ENCODE results near the gene RRBP1. TPM values are rescaled to one million over a fixed set of nuclear protein-coding genes. Genes with fewer than 3 reads are reported as not detected.
A peak's percentile ranks its signal among the peaks of the same experiment; 100 is the strongest.

The RRBP1 gene
- total RNA-seq, 1 donor from 2014 or later: 222 TPM

DNA sequence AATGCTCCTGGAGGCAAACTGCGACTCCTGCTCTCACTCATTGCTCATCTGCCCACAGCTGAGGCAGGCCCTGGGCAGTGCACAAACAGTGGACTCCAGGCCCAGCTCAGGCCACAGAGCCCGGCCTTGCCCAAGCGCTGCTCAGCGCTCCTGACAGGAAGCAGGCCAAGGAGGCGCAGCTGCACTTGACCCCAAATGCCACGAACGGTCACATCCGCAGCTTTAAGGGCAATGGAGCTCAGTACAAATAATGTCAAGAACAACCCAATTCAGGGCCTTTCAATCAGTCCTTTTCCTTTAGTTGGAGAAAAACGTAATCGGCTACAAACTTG, 33.8 kb downstream of the RRBP1 start:
- no peak for DNase-seq (ENCODE audit: low spot score, unreplicated experiment)
- TF ChIP-seq, protein P1, sequence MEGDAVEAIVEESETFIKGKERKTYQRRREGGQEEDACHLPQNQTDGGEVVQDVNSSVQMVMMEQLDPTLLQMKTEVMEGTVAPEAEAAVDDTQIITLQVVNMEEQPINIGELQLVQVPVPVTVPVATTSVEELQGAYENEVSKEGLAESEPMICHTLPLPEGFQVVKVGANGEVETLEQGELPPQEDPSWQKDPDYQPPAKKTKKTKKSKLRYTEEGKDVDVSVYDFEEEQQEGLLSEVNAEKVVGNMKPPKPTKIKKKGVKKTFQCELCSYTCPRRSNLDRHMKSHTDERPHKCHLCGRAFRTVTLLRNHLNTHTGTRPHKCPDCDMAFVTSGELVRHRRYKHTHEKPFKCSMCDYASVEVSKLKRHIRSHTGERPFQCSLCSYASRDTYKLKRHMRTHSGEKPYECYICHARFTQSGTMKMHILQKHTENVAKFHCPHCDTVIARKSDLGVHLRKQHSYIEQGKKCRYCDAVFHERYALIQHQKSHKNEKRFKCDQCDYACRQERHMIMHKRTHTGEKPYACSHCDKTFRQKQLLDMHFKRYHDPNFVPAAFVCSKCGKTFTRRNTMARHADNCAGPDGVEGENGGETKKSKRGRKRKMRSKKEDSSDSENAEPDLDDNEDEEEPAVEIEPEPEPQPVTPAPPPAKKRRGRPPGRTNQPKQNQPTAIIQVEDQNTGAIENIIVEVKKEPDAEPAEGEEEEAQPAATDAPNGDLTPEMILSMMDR (IDR thresholded peaks at IDR 0.05; ENCODE audit: unreplicated experiment): no peak
- Mint-ChIP-seq H3K27me3 (no peaks in the 10 kb centered on the region), H3K4me3 (ENCODE audit: low read depth) (no peak overlapping the region), H3K27ac (no peak overlapping the region), H3K4me1 (ENCODE audit: low read depth) (peaks cover 19% of the 10 kb centered on the region), H3K9me3 (ENCODE audit: low read depth) (no peaks in the 10 kb centered on the region), H3K36me3 (ENCODE audit: insufficient read depth) (peaks cover 4% of the 10 kb centered on the region)

DNA sequence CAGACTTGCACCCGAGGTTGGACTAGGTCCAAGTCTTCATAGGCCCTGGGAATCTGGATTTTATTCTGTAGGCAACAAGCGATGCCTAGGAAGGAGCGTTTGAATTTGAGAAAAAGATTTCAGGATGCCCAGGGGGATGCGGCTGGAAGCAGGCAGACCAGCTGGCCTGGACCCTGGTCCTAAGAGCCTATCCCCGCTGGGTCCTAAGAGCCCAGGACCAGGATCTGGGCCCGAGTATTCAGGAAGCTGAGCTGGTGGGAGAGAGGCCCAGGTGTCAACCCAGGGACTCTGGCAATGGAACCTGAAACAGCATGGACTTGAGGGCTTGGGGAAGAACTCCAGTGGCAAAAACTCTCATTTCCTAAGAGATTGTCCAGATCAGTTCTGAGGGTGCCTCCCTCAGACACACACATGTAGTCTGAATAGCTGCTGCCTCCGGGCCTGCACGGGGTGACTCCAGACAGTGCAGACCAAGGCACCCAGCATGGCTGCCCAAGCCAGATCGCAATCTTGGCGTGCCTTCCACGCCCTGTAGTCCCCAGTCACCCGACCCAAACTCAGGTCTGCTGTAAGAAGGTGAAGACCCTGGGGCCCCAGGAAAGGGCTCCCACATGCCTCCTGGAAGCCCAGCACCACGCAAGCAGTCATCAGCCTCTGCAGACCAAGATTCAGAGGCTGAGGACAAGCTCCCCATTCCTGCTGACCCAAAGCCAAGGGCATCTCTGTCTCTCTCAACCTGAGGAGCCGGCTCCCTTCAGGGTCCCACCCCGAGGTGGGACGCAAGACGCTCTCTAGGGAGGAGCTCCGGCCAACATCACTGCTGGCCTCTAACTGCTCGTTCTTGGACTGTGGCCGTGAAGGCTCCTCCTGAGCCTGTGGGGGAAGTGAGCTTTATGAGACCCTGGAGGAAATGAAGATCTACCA, 34.4 kb downstream of the RRBP1 start:
- H3K27ac Mint-ChIP-seq: peak overlapping the region; percentile 78
- peaks cover 4% of the 10 kb centered on the region for H3K36me3 Mint-ChIP-seq (ENCODE audit: insufficient read depth)
- peaks cover 19% of the 10 kb centered on the region for H3K4me1 Mint-ChIP-seq (ENCODE audit: low read depth)
- TF ChIP-seq, protein P1 (IDR thresholded peaks at IDR 0.05; ENCODE audit: unreplicated experiment): no peak
- H3K27me3 Mint-ChIP-seq: no peaks in the 10 kb centered on the region
- H3K9me3 Mint-ChIP-seq (ENCODE audit: low read depth): no peaks in the 10 kb centered on the region
- no peak for DNase-seq (ENCODE audit: low spot score, unreplicated experiment)
- H3K4me3 Mint-ChIP-seq (ENCODE audit: low read depth): no peak overlapping the region

DNA sequence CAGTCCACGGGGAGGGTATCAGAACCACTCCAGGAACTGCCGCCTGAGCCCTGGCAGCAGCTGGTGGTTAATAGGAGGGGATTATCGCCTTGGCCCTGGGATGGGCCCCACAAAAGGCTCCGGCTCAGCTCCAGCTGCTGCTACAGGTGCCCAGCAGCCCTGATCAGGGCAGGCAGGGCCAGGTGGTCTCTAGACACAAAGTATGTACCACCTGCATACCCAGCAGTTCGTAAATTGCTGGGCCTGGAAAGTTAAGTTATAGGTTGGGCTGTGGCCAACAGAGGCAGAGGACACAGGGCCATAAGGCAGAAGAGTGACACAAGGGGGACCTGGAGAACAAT, 35.1 kb downstream of the RRBP1 start:
- Mint-ChIP-seq H3K27ac (peak overlapping the region; percentile 78), H3K9me3 (ENCODE audit: low read depth) (no peaks in the 10 kb centered on the region), H3K4me3 (ENCODE audit: low read depth) (no peak overlapping the region), H3K36me3 (ENCODE audit: insufficient read depth) (peaks cover 4% of the 10 kb centered on the region), H3K4me1 (ENCODE audit: low read depth) (peaks cover 19% of the 10 kb centered on the region), H3K27me3 (no peaks in the 10 kb centered on the region)
- DNase-seq (ENCODE audit: low spot score, unreplicated experiment): no peak
- TF ChIP-seq, protein P1 (IDR thresholded peaks at IDR 0.05; ENCODE audit: unreplicated experiment): no peak

DNA sequence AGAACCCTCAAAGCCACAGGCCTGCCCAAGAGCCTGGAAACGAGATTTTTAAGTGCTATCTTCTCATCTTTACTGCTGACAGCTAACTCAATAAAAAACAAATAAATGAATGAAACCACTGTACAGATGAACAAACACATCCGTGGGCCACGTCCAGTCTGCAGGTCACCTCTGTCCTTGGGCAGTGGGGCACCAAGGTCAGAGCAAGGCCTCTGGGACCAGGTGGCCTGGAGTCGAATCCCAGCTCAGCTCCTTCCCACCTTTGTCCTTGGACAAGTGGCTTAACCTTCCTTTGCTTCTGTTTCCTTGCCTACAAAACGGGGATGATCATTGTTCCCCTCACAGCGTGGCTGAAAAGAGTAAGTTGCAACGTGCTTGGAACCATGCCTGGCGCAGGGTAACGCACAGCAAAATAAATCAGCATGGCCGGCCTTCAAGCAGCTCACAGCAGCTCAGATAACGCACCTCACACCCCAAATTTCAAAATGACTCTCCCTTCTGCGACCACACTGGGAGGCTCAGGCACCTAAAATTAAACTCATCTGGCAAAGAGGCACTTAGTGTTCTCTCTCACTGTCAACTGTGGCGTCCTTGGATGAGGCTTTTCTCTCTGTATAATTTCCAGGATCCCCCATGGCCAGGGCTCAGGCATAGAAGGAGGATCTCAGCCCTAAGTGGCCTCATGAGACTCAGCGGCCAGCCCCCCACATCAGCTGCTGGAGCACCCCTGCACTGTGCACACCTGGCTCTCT, 35.7 kb downstream of the RRBP1 start:
- TF ChIP-seq, protein P1 (IDR thresholded peaks at IDR 0.05; ENCODE audit: unreplicated experiment): no peak
- Mint-ChIP-seq H3K36me3 (ENCODE audit: insufficient read depth) (peaks cover 4% of the 10 kb centered on the region), H3K27ac (peak overlapping the region; percentile 7), H3K27me3 (no peaks in the 10 kb centered on the region), H3K4me1 (ENCODE audit: low read depth) (peaks cover 19% of the 10 kb centered on the region), H3K4me3 (ENCODE audit: low read depth) (no peak overlapping the region), H3K9me3 (ENCODE audit: low read depth) (no peaks in the 10 kb centered on the region)
- DNase-seq (ENCODE audit: low spot score, unreplicated experiment): no peak

DNA sequence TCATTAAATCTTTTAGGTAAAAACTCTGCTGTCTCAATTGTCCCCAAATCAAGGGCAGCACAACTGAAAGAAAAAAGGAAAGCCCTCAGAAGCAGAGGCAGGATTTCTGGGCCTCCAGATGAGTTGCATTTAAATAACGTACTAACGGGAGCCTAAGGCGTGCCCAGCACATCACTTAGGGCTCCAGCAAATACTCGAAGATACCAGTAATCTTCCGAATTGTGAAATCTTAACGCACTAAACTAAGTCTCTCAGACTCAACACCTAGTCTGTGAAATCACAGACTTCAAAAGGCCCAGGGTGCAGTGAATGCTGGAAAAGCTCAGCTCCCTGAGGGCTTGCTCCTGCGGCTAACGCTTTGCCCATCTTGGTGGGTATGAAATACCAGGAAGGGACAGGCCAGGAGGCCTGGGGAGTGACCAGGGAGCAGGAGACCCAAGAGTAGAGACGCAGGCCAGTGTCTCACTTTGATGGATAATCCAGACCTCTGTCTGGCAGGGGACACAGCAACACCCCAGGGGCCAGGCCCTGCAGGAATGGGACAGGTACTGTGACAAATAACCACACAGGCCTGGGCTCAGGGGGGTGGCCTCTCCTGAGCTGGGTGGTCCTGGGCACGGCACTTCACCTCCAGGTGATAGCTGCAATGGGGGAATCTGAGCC, 36.4 kb downstream of the RRBP1 start:
- TF ChIP-seq, protein P1 (IDR thresholded peaks at IDR 0.05; ENCODE audit: unreplicated experiment): no peak
- no peak for DNase-seq (ENCODE audit: low spot score, unreplicated experiment)
- H3K4me3 Mint-ChIP-seq (ENCODE audit: low read depth): no peak overlapping the region
- peak overlapping the region; percentile 33 for H3K27ac Mint-ChIP-seq
- H3K36me3 Mint-ChIP-seq (ENCODE audit: insufficient read depth): peaks cover 2% of the 10 kb centered on the region
- peaks cover 17% of the 10 kb centered on the region for H3K4me1 Mint-ChIP-seq (ENCODE audit: low read depth)
- no peaks in the 10 kb centered on the region for H3K27me3 Mint-ChIP-seq
- H3K9me3 Mint-ChIP-seq (ENCODE audit: low read depth): no peaks in the 10 kb centered on the region
